ENCODE results near the gene CCDC122.

- TF ChIP-seq CTCF (IDR thresholded peaks at IDR 0.05; ENCODE audit: low read depth, low read length) (peak; percentile 20; the same call in 1 of the 2 replicates), EZH2phosphoT487 (IDR thresholded peaks at IDR 0.05; ENCODE audit: low read depth) (no peak)
These were observed 92.6 kb downstream of the CCDC122 start, which contains the start of gene ENOX1 for GRCh38 chr13:43786766-43787517.
